HG03565 (cell line): ENCODE measurements around the gene UBE2D4.
A peak's percentile ranks its signal among the peaks of the same experiment; 100 is the strongest.
"Not testable (repeated sequence)": the region's sequence is repeated elsewhere in the genome, so short reads cannot be mapped to it uniquely, and the experiment has no call there.

Source experiments
- ATAC-seq: cut with Tn5 transposase; IDR thresholded peaks from one replicate; pipeline ENCODE4 v1.9.1; 2021; ENCODE audit warnings: mild to moderate bottlenecking, moderate library complexity; ENCODE audit not compliant: unreplicated experiment

UBE2D4 gene

GRCh38 chr7:43960933-43961332 is 34.7 kb downstream of the UBE2D4 start:
- no peak for ATAC-seq

- not testable (repeated sequence) for ATAC-seq
Observed at GRCh38 chr7:43966392-43966791, 40.2 kb downstream of the UBE2D4 start.

- not testable (repeated sequence) for ATAC-seq
Observed at GRCh38 chr7:43968172-43969040, 42.2 kb downstream of the UBE2D4 start.

GRCh38 chr7:43969586-43969985 is 43.4 kb downstream of the UBE2D4 start:
- ATAC-seq = not testable (repeated sequence)

- ATAC-seq = not testable (repeated sequence)
Observed at GRCh38 chr7:43970698-43971097, 44.5 kb downstream of the UBE2D4 start.

GRCh38 chr7:43974033-43974573 is 47.9 kb downstream of the UBE2D4 start:
- not testable (repeated sequence) for ATAC-seq

GRCh38 chr7:43974725-43975482 is 48.7 kb downstream of the UBE2D4 start:
- ATAC-seq = not testable (repeated sequence)

GRCh38 chr7:43977525-43977924 is 51.3 kb downstream of the UBE2D4 start:
- no peak for ATAC-seq

GRCh38 chr7:43978102-43978501 is 51.9 kb downstream of the UBE2D4 start:
- ATAC-seq = not testable (repeated sequence)

GRCh38 chr7:43982848-43983247 is 56.6 kb downstream of the UBE2D4 start:
- not testable (repeated sequence) for ATAC-seq

GRCh38 chr7:43983736-43984135 is 57.5 kb downstream of the UBE2D4 start:
- ATAC-seq = not testable (repeated sequence)

GRCh38 chr7:43985904-43986864 is 59.9 kb downstream of the UBE2D4 start:
- ATAC-seq = peak; percentile 73

GRCh38 chr7:43987476-43987875 is 61.2 kb downstream of the UBE2D4 start:
- not testable (repeated sequence) for ATAC-seq

GRCh38 chr7:43990011-43990585 is 63.9 kb downstream of the UBE2D4 start:
- ATAC-seq = not testable (repeated sequence)

- ATAC-seq = not testable (repeated sequence)
Observed at GRCh38 chr7:43990829-43991228, 64.6 kb downstream of the UBE2D4 start.

- peak; percentile 95 for ATAC-seq
Observed at GRCh38 chr7:43992896-43993295, 66.7 kb downstream of the UBE2D4 start.

GRCh38 chr7:43994681-43995080 is 68.4 kb downstream of the UBE2D4 start:
- ATAC-seq = not testable (repeated sequence)

- not testable (repeated sequence) for ATAC-seq
Observed at GRCh38 chr7:43997532-43997931, 71.3 kb downstream of the UBE2D4 start, which contains the start of gene SPDYE1. SPDYE1 (plus strand) TSS chr7:43997897; CDS start chr7:43999950, 2,053 bp downstream.
